Cerebellar cortex (tissue), 1 donor: ENCODE results near the gene ZNF732.
"Not testable (repeated sequence)": the region's sequence is repeated elsewhere in the genome, so short reads cannot be mapped to it uniquely, and the experiment has no call there.

Source experiments
- DNase-seq: peaks from one replicate; pipeline ENCODE4 v3.0.0-alpha.2; 2015; ENCODE audit warnings: low spot score

The ZNF732 gene

DNA sequence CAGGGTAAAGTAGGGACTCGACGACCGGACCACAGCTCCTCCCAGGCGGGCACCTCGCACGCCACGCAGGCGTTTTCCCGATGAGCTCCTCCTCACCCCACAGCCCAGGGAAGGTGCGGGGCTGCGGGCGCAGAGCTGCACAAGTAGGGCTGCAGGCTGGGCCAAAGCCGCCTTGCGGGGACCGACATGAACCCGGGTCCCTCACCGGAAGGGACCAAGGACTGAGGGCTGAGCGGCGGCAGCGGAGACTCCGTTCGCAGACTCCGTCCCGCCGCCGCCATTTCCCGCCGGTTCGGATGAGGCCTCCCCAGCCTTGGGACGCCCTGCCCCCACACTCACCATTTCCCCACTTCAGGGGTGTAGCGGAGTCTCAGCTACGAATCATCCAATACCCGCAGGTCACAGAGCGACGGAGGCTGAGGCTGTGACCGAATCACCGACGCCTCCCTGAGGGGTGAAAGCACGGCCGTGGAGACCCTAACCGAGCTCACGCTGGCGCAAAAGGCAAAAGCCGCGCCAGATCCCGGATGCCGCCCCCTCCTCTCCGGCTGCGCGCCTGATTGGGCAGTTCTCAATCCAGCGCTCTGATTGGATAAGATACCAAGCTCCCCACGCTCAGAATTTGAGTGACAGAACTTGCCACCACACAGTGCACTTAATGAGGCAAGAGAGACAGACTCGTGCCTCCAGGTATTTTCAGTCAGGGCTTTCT lies at the start of gene ZNF732:
ZNF732 (minus strand) TSS at position 506 of the 712 bp plus-strand sequence; CDS start at position 342, 164 bp downstream.
- peak; percentile 75 for DNase-seq

DNA sequence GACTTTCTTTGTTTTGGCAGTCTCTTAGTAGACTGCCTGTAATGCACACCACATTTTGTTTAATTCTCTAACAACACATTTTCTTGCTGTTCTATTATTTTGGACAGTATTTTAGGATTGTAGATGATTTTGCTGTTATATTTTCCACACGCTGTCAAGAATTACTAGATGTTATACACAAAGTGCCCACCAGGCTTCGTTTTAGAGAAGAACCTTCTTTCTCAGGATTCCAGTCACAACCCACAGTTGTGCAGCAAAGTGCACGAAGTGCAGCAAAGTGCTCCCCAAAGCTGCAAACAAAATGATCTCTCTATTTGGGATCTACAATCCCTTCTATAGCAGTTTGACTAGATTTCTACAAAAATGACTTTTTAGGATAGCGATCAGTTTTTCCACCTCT lies 34.7 kb upstream of the ZNF732 start:
- no peak for DNase-seq

GRCh38 chr4:338759-339097 lies 33.5 kb upstream of the ZNF732 start:
- DNase-seq: peak; percentile 13

DNA sequence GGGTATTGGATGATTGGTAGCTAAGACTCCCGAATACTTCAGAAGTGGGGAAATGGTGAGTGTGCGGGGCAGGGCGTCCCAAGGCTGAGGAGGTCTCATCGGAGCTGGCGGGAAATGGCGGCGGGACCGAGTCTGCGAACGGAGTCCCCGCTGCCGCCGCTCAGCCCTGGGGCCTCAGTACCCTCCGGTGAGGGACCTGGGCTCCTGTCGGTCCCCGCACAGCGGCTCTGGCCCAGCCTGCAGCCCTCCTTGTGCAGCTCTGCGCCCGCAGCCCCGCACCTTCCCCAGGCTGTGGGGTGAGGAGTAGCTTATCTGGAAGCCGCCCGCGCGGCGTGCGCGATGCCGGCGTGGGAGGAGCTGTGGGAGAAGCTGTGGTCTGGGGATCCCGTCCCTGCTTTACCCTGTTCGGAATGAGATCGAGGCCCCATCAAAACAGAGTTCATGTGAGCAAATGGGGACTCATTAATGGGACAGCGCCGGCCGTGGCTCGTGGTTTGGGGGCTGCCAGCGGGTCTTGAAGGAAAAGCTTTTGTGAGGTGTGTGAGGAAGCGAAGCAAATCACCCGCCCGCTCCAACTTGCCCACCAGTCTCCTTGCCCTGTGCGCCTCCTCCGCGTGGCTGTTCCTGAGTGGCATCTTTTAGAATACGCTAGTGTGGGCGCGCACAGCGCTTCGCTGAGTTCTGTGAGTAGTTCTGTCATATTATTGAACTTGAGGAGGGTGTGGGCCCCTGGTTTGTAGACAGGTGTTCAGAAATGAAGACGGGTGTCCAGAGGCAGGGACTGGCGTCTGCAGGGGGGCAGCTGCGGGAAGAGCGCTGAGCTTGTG lies 32.9 kb upstream of the ZNF732 start:
- no peak for DNase-seq

DNA sequence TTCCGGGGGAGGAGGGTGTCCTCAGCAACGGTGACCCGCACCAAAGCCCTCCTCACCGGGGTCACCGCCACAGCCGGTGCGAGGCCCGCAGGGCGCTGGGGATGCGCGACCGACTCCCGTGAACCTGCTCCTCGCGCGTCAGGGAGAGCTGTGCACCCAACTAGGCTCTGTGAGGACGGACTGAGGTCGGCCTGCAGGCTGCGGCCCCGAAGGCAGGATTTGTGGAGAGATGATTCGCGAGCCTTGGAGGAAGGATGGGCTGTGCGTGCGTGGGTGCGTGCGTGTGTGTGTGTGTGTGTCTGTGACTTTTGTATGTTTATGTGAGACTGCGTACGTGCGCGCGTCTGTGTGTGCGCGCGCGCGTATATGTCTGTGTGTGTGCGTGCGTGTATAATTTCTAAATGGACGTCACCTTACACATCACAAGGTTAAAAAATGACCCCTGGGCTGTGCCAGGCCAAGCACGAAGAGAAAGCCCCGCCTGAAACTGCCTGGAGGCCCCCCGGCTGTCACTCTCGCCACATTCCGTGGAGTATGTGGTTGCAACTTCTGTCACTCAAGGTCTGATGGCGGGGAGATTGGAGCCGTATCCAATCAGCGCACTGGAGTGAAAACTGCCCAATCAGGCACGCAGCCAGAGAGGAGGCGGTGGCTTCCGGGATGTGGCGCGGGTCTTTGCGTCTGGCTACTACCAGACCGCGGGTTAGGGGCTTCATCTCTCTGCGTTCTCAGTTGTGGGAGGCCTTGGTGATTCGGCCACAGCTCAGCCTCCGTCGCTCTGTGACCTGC lies 32.1 kb upstream of the ZNF732 start, which contains the start of gene ZNF141:
ZNF141 (plus strand) TSS at position 672 of the 789 bp plus-strand sequence. CDS start 170 bp downstream, outside the sequence.
- DNase-seq: peak; percentile 99

GRCh38 chr4:336893-337142 lies 31.5 kb upstream of the ZNF732 start:
- DNase-seq: no peak

GRCh38 chr4:336099-336892 lies 31.0 kb upstream of the ZNF732 start:
- no peak for DNase-seq

GRCh38 chr4:335515-335914 lies 30.2 kb upstream of the ZNF732 start:
- peak; percentile 51 for DNase-seq

DNA sequence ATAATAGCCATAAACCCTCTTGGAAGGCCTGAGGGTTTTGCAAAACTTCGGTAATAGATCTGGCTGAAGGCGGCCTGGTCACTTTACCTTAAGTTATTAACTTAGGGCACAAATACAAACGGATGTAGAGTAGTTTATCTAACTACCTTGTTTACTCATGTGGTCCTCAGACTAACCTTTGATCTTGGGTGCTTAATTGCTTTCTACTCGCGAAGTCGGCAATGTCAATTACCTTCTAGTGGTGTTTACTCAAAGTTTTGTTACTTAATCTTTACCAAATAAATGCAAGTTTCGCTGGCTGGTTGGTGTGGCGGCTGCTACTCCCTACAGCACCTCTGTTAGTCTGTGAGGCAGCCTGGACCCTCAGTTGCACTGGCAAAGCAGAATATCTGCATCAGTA lies 23.5 kb upstream of the ZNF732 start:
- DNase-seq: no peak

DNA sequence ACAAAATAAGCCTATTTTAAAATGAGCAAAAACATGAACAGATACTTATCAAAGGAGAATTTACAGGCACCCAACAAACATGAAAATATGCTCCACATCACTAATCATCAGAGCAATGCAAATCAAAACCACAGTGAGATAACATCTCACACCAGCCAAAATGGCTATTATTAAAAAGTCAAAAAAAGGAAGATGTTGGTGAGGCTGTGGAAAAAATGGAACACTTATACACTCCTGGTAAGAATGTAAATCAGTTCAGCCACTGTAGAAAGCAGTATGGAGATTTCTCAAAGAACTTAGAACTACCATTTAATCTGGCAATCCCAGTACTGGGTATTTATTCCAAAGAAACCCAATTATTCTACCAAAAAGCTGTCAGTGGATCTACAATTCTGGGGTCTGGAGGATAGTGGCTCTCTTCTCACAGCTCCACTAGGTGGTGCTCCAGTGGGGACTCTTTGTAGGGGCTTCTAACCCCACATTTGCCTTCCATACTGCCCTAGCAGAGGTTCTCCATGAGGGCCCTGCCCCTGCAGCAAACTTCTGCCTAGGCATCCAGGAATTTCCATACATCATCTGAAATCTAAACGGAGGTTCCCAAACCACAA lies 9.1 kb upstream of the ZNF732 start:
- DNase-seq: no peak

- no peak for DNase-seq
Measured at GRCh38 chr4:309807-310206, 4.5 kb upstream of the ZNF732 start.

DNA sequence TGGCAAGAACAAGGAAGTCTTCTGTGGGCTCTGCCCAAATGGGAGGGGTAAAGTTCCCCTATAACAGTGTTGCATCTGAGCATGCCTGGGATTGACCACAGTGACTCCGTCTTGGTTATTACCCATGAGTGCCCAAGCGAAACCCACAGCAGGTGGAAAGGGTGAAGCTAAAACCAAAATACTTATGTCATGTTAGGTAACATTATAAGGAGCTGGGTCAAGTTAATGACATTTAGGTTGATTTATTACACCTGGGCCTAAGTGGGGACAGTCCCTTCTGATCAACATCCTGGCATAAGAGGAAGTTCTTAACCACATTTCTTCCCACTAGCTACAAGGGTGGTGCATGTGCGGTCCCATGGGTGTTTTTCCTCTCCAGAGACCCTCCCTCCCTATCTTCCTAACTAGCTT lies 1.3 kb upstream of the ZNF732 start:
- DNase-seq: no peak

- DNase-seq: not testable (repeated sequence)
Measured at GRCh38 chr4:304516-304915, 758 bp downstream of the ZNF732 start.

DNA sequence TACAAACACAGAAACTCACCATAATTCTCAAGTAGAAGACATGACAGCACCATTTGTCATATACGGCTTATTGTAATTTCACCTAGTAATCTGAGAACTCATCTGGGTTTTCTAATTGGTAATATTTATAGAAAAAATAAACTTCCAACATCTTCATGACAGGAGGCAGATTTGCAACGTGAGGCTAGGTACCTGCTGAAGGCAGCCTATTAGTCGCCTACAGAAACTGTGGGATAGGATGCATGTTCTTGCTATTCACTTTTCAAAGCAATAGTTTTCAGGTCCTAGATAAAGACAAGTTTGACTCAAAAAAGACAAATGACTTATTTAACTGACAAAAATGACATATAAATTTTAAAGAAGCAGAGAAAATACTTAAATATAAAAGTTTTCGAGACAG lies 2.9 kb downstream of the ZNF732 start:
- DNase-seq: no peak

GRCh38 chr4:294732-295131 lies 10.5 kb downstream of the ZNF732 start:
- DNase-seq: no peak

GRCh38 chr4:288891-289290 lies 16.4 kb downstream of the ZNF732 start:
- no peak for DNase-seq

- DNase-seq: no peak
Measured at GRCh38 chr4:273309-274017, 31.8 kb downstream of the ZNF732 start.

DNA sequence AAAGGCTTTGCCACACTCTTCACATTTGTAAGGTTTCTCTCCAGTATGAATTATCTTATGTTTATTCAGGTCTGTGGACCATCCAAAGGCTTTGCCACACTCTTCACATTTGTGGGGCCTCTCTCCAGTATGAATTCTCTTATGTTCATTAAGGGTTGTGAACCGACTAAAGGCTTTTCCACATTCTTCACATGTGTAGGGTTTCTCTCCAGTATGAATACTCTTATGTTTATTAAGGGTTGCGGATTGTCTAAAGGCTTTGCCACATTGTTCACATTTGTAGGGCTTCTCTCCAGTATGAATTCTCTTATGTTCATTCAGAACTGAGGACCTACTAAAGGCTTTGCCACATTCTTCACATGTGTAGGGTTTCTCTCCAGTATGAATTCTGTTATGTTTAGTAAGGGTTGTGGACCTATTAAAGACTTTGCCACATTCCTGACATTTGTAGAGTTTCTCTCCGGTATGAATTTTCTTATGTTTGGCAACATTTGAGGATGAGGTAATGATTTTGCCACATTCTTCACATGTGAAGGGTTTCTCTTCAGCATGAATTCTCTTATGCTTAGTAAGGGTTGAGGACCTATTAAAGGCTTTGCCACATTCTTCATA lies 33.7 kb downstream of the ZNF732 start:
- DNase-seq: no peak

GRCh38 chr4:259240-259639 lies 46.0 kb downstream of the ZNF732 start:
- not testable (repeated sequence) for DNase-seq

DNA sequence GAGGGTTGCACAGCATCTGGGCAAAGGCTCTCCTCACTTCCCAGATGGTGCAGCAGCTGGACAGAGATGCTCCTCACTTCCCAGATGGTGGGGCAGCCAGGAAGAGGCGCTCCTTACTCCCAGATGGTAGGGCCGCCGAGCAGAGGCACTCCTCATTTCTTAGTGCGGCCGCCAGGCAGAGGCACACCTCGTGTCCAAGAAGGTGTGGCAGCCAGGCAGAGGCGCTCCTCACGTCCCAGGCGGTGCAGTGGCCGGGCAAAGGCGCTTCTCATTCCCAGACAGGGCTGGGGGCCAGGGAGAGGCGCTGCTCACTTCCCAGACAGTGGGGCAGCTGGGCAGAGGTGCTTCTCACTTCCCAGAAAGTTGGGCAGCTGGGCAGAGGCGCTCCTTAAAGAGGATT lies 48.8 kb downstream of the ZNF732 start:
- no peak for DNase-seq
